HepG2 (cell line): ENCODE results near the gene GSTM2. TPM values are rescaled to one million over a fixed set of nuclear protein-coding genes. Genes with fewer than 3 reads are reported as not detected.

Source experiments
- ARNTL ChIP-seq: sonication (generic); formaldehyde crosslinking; IDR thresholded peaks from 2 replicates; pipeline ENCODE4 v1.4.0; 2020; ENCODE audit warnings: mild to moderate bottlenecking, missing genetic modification reagents
- FOSL2 ChIP-seq: sonication (generic); formaldehyde crosslinking; IDR thresholded peaks from 2 replicates; pipeline ENCODE4 v1.4.0; 2020; ENCODE audit warnings: missing genetic modification reagents
- NFE2L1 ChIP-seq: sonication (generic); formaldehyde crosslinking; IDR thresholded peaks from 2 replicates; pipeline ENCODE4 v1.4.0; 2020; ENCODE audit warnings: missing genetic modification reagents, mild to moderate bottlenecking, borderline replicate concordance
- SOX6 ChIP-seq, 2 experiments: fragments of 450-650 bp in 1 of 2; sonication (generic) in 1 of 2; formaldehyde crosslinking in 1 of 2; IDR thresholded peaks; 2 replicates each; pipeline versions ENCODE4 v1.4.0 to v1.6.1; 2017 to 2020; ENCODE audit warnings: antibody characterized with exemption in 1 of 2, mild to moderate bottlenecking in 1 of 2, missing genetic modification reagents in 1 of 2
- SRF ChIP-seq: IDR thresholded peaks from 2 replicates; pipeline ENCODE4 v1.6.1; 2011; ENCODE audit warnings: mild to moderate bottlenecking, low read depth, low read length, moderate library complexity
- TCF12 ChIP-seq, 2 experiments: fragments of 450-650 bp in 1 of 2; sonication (generic) in 1 of 2; formaldehyde crosslinking in 1 of 2; IDR thresholded peaks; 2 replicates each; pipeline versions ENCODE4 v1.6.1 to v1.8.0; 2017 to 2022; ENCODE audit warnings: antibody characterized with exemption in 1 of 2, mild to moderate bottlenecking in 1 of 2, missing genetic modification reagents in 1 of 2, moderate library complexity in 1 of 2
- ZIK1 ChIP-seq: sonication (generic); formaldehyde crosslinking; IDR thresholded peaks from 2 replicates; pipeline ENCODE4 v1.5.0; 2020; ENCODE audit warnings: mild to moderate bottlenecking, low read depth, missing genetic modification reagents, borderline replicate concordance
- ZNF282 ChIP-seq: fragments of 450-650 bp; IDR thresholded peaks from 2 replicates; pipeline ENCODE4 v1.6.1; 2018; ENCODE audit not compliant: partially characterized antibody
- ZNF556 ChIP-seq: sonication (generic); formaldehyde crosslinking; IDR thresholded peaks from 2 replicates; pipeline ENCODE4 v1.4.0; 2020; ENCODE audit warnings: mild to moderate bottlenecking, missing genetic modification reagents, borderline replicate concordance
- ZNF670 ChIP-seq: sonication (generic); formaldehyde crosslinking; IDR thresholded peaks from 2 replicates; pipeline ENCODE4 v1.8.0; 2022; ENCODE audit warnings: mild to moderate bottlenecking, missing genetic modification reagents, borderline replicate concordance
- ZNF766 ChIP-seq: sonication (generic); formaldehyde crosslinking; IDR thresholded peaks from 2 replicates; pipeline ENCODE4 v1.5.0; 2020; ENCODE audit warnings: missing genetic modification reagents, borderline replicate concordance
- ZNF816 ChIP-seq: sonication (generic); formaldehyde crosslinking; IDR thresholded peaks from 2 replicates; pipeline ENCODE4 v1.8.0; 2022; ENCODE audit warnings: missing genetic modification reagents, mild to moderate bottlenecking, borderline replicate concordance
- polyA plus RNA-seq, 8 experiments: library from polyadenylated mRNA; depleted of rRNA in 3 of 8; stranded (reverse) in 7 of 8; unstranded in 1 of 8; fragments of >200 nt; fragmentation: Illumina TruSeq in 4 of 8; extraction: Trizol in 4 of 8; gene quantifications; 2 replicates each; pipeline versions ENCODE4 v1.2.1 to v1.2.3, GENCODE V29; 2011 to 2016; ENCODE audit warnings: low read depth in 4 of 8, missing spikeins in 1 of 8, mixed read lengths in 1 of 8; ENCODE audit not compliant: insufficient read depth in 1 of 8
- total RNA-seq, 5 experiments: library from RNA; depleted of rRNA; stranded (reverse); fragments of >200 nt; fragmentation: Illumina TruSeq; extraction: Trizol; gene quantifications; 2 replicates each; pipeline ENCODE4 v1.2.3, GENCODE V29; 2016; ENCODE audit warnings: low read depth in 1 of 5
- TF ChIP-seq, protein P1 (sequence below): sonication (generic); formaldehyde crosslinking; IDR thresholded peaks from 2 replicates; pipeline ENCODE4 v1.4.0; 2020; ENCODE audit warnings: low read depth, mild to moderate bottlenecking, missing genetic modification reagents
- TF ChIP-seq, protein P2 (sequence below), 2 experiments: sonication (generic) in 1 of 2; formaldehyde crosslinking in 1 of 2; IDR thresholded peaks; 2 replicates each; pipeline versions ENCODE4 v1.5.1 to v1.6.1; 2011 to 2020; ENCODE audit warnings: borderline replicate concordance in 1 of 2, low read depth in 1 of 2, low read length in 1 of 2, mild to moderate bottlenecking in 1 of 2, missing genetic modification reagents in 1 of 2, moderate library complexity in 1 of 2
- TF ChIP-seq, protein P3 (sequence below): sonication (generic); formaldehyde crosslinking; IDR thresholded peaks from 2 replicates; pipeline ENCODE4 v1.4.0; 2020; ENCODE audit warnings: missing genetic modification reagents, mild to moderate bottlenecking, borderline replicate concordance
- TF ChIP-seq, protein P4 (sequence below): sonication (generic); formaldehyde crosslinking; IDR thresholded peaks from 2 replicates; pipeline ENCODE4 v1.4.0; 2020; ENCODE audit warnings: missing genetic modification reagents

Gene GSTM2
- total and polyA plus RNA-seq, 2 of the 13 experiments (the other 11 are each of a cell fraction or from before 2014, with no cell fraction given): 7.0 to 15.0 TPM

DNA sequence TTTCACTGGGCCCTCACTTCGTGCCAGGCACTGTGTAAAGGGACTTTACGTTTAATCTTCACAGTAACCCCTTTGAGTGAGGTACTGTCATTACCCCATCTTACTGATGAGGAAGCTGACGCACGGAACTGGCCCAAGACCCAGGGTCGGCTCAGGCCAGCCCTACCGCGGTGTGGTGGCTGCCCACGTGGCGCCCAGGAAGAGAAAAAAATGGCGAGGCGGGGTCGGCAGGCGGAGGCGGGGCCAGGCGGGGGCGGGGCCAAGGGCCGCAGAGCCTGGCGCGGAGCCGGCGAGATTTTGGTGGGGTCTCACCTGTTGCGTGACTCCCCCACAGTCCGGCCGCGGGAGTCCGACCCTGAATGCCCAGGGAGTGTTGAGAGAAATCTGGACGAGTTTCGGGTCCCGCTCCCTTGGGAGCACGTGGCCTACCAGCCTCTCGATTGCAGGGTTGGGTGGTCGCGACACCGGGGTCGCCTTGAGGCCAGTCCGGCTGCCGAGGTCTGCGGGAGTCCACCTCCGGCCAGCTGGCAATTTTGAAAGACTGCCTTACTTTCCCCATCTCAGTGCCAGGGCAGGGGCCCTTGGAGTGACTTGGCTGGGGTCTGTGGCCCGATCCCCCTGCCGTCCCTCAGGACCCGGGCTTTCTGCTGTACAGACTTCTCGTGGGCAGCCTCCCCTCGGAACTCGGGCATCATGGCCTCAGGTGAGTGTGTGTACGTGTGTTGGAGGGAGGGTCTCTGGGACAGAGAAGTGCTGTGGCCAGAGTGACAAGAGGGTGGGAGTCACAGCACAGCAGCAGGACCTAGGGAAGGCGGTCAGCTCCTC is 48.1 kb upstream of the GSTM2 start, which contains the start of the genes AMPD2 and GNAT2 (continued):
- TF ChIP-seq, protein P1, sequence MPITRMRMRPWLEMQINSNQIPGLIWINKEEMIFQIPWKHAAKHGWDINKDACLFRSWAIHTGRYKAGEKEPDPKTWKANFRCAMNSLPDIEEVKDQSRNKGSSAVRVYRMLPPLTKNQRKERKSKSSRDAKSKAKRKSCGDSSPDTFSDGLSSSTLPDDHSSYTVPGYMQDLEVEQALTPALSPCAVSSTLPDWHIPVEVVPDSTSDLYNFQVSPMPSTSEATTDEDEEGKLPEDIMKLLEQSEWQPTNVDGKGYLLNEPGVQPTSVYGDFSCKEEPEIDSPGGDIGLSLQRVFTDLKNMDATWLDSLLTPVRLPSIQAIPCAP (CRISPR knock-in tag): no peak
- TF ChIP-seq ZNF556 (CRISPR knock-in tag): no peak
- peak; percentile 83 for TF ChIP-seq ARNTL (CRISPR knock-in tag)
- TF ChIP-seq, protein P2, sequence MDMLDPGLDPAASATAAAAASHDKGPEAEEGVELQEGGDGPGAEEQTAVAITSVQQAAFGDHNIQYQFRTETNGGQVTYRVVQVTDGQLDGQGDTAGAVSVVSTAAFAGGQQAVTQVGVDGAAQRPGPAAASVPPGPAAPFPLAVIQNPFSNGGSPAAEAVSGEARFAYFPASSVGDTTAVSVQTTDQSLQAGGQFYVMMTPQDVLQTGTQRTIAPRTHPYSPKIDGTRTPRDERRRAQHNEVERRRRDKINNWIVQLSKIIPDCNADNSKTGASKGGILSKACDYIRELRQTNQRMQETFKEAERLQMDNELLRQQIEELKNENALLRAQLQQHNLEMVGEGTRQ (IDR thresholded peaks at IDR 0.05; ENCODE audit: low read depth, low read length): peak; percentile 25; the same call in 1 of the 2 replicates
- TF ChIP-seq, protein P2 (CRISPR knock-in tag; IDR thresholded peaks at IDR 0.05; ENCODE audit: borderline replicate concordance): peak; percentile 66; the same call in 1 of the 2 replicates
- TF ChIP-seq ZIK1 (CRISPR knock-in tag): no peak
- TF ChIP-seq, protein P3, sequence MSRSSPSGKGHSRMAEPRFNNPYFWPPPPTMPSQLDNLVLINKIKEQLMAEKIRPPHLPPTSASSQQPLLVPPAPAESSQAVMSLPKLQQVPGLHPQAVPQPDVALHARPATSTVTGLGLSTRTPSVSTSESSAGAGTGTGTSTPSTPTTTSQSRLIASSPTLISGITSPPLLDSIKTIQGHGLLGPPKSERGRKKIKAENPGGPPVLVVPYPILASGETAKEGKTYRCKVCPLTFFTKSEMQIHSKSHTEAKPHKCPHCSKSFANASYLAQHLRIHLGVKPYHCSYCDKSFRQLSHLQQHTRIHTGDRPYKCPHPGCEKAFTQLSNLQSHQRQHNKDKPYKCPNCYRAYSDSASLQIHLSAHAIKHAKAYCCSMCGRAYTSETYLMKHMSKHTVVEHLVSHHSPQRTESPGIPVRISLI: peak; percentile 98
- no peak for TF ChIP-seq SRF
- 0 out of 2 replicates have a peak, but pooled peaks have one; percentile 70 for TF ChIP-seq ZNF766 (CRISPR knock-in tag)
- TF ChIP-seq ZNF816 (CRISPR knock-in tag): peak; percentile 62; the same call in 1 of the 2 replicates
- TF ChIP-seq ZNF282: no peak
- TF ChIP-seq, protein P4, sequence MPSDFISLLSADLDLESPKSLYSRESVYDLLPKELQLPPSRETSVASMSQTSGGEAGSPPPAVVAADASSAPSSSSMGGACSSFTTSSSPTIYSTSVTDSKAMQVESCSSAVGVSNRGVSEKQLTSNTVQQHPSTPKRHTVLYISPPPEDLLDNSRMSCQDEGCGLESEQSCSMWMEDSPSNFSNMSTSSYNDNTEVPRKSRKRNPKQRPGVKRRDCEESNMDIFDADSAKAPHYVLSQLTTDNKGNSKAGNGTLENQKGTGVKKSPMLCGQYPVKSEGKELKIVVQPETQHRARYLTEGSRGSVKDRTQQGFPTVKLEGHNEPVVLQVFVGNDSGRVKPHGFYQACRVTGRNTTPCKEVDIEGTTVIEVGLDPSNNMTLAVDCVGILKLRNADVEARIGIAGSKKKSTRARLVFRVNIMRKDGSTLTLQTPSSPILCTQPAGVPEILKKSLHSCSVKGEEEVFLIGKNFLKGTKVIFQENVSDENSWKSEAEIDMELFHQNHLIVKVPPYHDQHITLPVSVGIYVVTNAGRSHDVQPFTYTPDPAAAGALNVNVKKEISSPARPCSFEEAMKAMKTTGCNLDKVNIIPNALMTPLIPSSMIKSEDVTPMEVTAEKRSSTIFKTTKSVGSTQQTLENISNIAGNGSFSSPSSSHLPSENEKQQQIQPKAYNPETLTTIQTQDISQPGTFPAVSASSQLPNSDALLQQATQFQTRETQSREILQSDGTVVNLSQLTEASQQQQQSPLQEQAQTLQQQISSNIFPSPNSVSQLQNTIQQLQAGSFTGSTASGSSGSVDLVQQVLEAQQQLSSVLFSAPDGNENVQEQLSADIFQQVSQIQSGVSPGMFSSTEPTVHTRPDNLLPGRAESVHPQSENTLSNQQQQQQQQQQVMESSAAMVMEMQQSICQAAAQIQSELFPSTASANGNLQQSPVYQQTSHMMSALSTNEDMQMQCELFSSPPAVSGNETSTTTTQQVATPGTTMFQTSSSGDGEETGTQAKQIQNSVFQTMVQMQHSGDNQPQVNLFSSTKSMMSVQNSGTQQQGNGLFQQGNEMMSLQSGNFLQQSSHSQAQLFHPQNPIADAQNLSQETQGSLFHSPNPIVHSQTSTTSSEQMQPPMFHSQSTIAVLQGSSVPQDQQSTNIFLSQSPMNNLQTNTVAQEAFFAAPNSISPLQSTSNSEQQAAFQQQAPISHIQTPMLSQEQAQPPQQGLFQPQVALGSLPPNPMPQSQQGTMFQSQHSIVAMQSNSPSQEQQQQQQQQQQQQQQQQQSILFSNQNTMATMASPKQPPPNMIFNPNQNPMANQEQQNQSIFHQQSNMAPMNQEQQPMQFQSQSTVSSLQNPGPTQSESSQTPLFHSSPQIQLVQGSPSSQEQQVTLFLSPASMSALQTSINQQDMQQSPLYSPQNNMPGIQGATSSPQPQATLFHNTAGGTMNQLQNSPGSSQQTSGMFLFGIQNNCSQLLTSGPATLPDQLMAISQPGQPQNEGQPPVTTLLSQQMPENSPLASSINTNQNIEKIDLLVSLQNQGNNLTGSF (CRISPR knock-in tag): 0 out of 2 replicates have a peak, but pooled peaks have one; percentile 31
- TF ChIP-seq NFE2L1 (CRISPR knock-in tag): no peak
- no peak for TF ChIP-seq SOX6 (IDR thresholded peaks at IDR 0.05)
- peak; percentile 49; the same call in 1 of the 2 replicates for TF ChIP-seq SOX6 (CRISPR knock-in tag; IDR thresholded peaks at IDR 0.05)
- TF ChIP-seq ZNF670 (CRISPR knock-in tag): 0 out of 2 replicates have a peak, but pooled peaks have one; percentile 37
- no peak for TF ChIP-seq TCF12 (IDR thresholded peaks at IDR 0.05)
- TF ChIP-seq TCF12 (CRISPR knock-in tag; IDR thresholded peaks at IDR 0.05): 0 out of 2 replicates have a peak, but pooled peaks have one; percentile 55
- peak; percentile 23; the same call in 1 of the 2 replicates for TF ChIP-seq FOSL2 (CRISPR knock-in tag)
